T47D (cell line): ENCODE measurements around the gene TNN.
A peak's percentile ranks its signal among the peaks of the same experiment; 100 is the strongest.

Experiments
- DNase-seq, 2 experiments: peaks; one replicate each; pipeline versions ENCODE4 v3.0.0 to v3.0.0-alpha.2; 2011 to 2012; ENCODE audit warnings: low read depth in 1 of 2, low spot score in 1 of 2
- JUND ChIP-seq: IDR thresholded peaks from 2 replicates; pipeline ENCODE4 v1.6.1; 2012; ENCODE audit warnings: low read depth
- in situ Hi-C: cut with HindIII; loops from 2 replicates; pipeline ENCODE4 v1.10.0; 2016; ENCODE audit warnings: low sequenced_read_pairs, low pct_unique_long_range_greater_than_20kb

TNN gene

DNA sequence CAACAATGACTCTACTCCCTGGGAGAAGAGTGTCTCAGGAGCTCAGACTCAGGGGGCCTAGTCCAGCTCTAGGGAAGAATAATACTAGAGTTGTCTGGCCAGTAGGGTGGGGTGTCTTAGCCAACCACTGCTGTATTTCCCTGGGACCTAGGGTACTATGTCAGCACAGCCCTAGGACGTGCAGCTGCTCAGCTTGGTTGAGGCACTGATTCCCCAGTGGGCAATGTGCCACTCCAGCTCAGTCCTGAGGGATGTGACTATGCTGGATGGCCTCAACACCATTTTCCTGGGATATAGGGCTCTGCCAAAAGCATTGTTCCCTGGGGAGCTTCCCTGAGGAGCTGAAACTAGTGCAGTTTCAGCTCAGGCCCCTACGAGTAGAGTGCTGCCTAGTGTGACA lies 47.4 kb downstream of the TNN start:
- in situ Hi-C loops = no loop called here
- DNase-seq = no peak
- TF ChIP-seq JUND = no peak

DNA sequence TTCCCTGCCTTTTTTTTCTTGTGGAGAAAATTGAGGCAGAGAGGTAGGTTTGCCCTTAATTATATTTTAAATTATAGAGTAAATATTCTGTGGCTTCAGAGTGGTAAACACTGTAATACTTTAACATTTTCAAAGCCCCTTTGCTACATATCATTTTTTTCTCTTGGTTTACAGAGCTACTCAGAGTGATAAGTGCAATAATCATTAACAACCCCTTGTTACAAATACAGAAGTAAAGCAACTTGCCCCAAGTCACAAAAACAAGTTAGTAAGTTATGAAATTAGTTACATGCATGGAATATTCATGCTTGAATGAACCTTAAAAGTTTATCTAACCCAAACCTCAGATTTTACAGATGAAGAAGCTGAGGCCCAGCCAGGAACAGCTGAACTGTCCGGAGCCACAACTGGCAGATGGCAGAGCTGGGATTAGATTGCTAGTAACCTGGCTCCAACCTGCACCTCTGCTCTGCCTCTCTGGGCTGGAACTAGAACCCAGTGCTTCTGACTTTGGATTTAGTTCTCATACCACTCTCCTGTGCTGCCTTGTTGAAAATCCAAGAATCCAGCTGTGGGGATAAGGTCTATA lies 48.7 kb downstream of the TNN start:
- in situ Hi-C loops = no loop called here
- DNase-seq = no peak
- TF ChIP-seq JUND = no peak

DNA sequence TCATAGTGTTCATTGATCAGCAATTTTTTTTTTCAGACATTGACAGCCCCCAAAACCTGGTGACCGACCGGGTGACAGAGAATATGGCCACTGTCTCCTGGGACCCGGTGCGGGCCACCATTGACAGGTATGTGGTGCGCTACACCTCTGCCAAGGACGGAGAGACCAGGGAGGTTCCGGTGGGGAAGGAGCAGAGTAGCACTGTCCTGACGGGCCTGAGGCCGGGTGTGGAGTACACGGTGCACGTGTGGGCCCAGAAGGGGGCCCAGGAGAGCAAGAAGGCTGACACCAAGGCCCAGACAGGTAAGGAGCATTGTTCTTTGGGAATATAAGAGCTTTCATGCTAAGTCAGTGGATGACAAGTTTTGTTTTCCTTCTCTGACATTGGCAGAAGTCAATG lies 49.3 kb downstream of the TNN start:
- no peak for DNase-seq
- no peak for TF ChIP-seq JUND
- in situ Hi-C loops = no loop called here

DNA sequence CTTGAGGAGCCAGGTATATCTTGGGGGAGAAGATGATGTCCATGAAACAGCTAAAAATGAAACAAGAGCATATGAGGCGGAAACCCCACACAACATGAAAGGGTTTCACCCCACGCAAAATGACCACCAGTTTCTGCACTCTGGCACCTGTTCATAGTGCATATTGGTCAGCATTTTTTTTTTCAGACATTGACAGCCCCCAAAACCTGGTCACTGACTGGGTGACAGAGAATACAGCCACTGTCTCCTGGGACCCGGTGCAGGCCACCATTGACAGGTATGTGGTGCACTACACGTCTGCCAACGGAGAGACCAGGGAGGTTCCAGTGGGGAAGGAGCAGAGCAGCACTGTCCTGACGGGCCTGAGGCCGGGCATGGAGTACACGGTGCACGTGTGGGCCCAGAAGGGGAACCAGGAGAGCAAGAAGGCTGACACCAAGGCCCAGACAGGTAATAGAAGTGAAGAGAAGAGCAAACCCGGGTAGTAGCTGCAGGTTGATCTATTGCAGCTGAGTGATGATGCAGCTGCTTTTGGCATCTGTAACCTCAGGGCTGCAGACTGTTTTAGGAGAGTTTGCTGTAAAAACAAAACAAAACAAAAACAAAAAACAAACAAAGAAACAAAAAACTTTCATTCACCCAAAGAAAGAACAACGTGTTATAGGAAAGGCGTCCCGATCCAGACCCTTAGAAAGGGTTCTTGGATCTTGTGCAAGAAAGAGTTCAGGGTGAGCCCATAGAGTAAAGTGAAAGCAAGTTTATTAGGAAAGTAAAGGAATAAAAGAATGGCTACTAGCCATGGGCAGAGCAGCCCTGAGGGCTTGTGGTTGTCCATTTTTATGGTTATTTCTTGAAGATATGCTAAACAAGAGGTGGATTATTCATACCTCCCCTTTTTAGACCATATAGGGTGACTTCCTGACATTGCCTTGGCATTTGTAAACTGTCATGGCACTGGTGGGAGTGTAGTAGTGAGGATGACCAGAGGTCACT lies 51.0 kb downstream of the TNN start:
- DNase-seq = no peak
- in situ Hi-C loops = no loop called here
- no peak for TF ChIP-seq JUND

DNA sequence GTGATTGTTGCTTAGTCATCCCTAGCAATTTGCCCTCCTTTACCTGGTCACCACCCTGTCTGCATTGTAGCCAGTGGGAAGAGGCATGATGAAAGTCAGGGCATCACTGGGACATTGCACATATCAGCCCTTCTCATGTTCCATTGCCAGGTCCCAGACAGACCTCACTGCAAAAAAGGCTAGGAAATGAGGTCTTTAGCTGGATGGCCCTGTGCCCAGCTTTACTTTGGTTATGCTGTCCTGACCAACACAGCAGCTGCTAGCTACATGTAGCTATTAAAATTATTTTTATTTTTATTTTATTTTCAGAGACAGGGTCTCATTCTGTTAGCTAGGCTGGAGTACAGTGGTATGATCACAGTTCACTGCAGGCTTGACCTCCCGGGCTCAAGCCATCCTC lies 52.9 kb downstream of the TNN start:
- no peak for TF ChIP-seq JUND
- in situ Hi-C loops = no loop called here
- no peak for DNase-seq

DNA sequence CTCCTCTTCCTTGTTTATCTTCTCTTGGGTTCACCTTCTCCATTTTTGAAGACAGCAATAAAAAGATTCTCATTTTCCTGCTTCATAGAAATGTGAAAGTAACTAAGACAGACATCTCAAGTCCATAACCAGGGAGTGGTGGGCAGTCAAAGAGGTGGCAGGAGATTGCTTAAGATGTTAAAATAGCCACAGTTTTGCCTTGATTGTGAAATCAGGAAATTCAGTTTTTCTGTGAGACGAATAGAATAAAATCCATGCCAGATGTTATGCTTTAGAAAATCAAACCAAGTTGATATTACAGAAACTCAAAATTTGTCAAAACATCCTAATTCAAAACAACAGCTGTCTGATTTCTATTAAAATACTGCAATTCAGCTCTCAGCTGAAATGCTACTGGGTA lies 57.2 kb downstream of the TNN start:
- no peak for DNase-seq
- in situ Hi-C loops = no loop called here
- TF ChIP-seq JUND = no peak

DNA sequence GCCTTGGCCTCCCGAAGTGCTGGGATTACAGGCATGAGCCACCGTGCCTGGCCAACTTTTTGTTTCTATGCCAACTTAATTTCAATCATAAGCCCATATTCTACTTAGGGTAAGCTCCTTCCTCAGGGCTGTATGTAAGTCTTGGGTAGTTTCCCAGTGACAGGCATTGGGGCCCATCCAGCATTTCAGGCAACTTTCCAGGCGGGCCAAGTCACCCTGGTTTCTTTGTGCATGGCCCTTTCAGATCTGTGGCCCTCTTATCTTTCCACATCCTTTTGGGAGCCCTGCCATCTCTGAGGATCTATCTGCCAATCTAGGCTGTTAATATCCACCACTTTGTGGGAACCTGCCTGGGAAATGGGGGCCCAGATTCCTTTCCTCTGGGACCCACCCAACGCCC lies 58.7 kb downstream of the TNN start:
- DNase-seq = no peak
- in situ Hi-C loops = no loop called here
- TF ChIP-seq JUND = no peak

DNA sequence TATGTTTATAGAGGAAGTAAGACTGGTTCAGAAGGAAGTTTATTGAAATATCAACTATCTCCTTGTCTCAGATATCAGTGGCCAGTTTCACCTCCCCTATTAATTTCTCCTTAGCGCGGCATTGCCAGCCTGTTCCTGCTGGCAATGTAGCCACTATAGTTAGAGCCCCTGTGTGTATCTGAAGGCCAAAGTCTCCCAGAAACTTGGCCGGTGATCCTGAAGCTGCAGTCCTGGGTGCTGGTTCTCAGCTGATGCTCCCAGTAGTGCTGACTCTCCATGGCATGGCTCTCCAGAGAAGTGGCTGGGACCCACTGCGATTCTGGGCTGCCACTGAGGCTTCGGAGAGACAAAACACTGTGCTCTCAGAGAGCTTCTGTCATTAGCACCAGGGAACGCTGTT lies 59.9 kb downstream of the TNN start:
- DNase-seq = no peak
- in situ Hi-C loops = no loop called here
- no peak for TF ChIP-seq JUND

DNA sequence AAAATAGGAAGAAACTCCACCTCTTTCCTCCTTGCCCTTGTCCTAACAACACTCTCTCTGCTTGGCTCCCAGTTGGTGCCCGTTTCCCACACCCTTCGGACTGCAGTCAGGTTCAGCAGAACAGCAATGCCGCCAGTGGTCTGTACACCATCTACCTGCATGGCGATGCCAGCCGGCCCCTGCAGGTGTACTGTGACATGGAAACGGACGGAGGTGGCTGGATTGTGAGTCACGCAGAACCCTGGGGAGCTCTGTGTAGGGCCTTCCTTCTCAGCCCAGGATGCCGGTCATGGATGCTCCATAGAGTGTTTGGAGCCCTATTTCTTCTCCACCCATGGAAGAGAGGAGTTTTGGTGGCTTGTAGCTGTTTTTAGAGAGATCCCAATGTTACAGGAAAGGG lies 60.9 kb downstream of the TNN start:
- no peak for DNase-seq
- TF ChIP-seq JUND = no peak
- in situ Hi-C loops = no loop called here

DNA sequence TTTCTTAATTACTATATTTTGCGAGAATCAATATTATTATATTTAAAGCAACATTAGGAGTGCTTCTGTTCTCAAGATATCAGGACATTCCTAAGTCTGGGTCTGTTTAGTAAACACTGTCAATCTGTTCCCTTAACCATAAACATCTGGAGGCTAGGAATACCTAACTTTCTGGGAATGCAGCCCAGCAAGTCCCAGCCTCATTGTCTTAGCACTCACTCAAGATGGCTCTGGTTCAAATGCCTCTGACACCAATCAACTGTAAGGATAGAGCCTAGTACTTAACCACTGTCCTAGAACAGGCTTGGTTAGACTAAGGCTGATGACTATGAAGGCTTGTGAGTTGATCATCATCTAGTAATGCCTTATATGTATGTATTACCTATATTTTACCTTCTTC lies 61.5 kb downstream of the TNN start:
- in situ Hi-C loops = no loop called here
- TF ChIP-seq JUND = no peak
- DNase-seq = peak in 1 of 2 experiments; percentile 71

DNA sequence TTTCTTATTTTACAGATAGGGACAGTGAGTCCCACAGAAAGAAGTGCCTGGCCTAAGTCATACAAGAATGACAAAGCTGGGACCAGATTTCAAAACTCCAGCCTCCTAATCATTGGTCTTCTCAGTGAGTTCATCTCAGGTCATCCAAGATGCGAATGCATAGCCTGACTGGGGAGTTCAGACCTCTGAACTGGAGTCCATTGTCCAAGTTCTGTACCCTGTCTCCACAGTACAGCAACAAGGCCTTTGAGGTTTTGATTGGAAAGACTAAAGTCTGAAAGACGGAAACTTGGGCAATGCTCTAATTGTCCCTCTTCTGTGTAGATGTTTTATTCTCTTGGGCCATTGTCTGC lies 62.0 kb downstream of the TNN start:
- in situ Hi-C loops = no loop called here
- no peak for DNase-seq
- no peak for TF ChIP-seq JUND

DNA sequence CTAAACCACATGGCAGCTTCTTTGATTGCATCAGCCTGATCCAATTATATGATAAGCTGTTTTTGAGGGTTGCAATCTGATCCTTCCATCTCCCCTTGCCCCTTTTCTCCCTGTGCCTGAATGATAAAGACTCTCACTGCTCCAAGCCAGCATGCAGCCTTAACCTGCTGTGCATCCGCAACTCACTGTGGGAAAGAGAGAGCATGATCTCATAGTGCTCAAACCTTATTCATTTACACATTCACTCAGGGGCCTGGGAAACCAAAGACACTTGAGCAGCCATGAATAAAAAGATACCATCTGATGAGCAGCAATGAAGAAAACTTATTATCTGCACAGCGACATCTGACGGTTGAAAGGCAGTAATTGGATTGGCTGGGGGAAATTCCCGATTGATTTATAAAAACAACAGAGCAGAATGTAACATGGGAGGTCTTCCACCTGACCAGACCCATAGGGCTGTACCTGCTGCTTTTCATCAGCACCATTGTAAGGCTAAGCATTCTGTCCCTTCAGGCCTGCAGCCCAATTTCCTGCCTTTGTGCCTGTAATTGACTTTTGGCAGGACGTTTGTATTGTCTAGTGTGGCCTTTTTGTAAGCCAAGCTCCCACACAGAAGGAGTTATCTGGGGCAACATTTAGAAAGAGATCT lies 62.5 kb downstream of the TNN start:
- no peak for TF ChIP-seq JUND
- in situ Hi-C loops = no loop called here
- DNase-seq = no peak

DNA sequence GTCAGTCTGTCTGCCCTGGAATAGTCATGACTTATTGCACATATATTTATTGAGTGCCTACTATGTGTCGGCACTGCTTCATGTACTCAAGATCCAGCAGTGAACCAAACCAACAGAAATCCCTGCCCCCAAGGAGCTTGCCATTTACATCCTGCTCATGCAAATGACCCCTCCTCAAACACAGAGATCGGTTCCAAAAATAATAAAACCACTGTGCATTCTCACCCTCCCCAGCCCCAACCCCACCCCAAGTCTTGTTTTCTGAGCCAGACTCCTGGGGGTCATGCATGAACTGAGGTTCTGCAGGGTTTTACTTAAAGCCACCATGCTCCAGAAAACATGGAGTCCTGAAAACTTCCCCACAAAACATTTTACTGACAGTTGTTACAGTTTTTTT lies 63.0 kb downstream of the TNN start:
- in situ Hi-C loops = no loop called here
- no peak for DNase-seq
- TF ChIP-seq JUND = no peak
